C4-2B (cell line): Measurements from ENCODE around the gene JAG2.

ENCODE experiments used
- CTCF ChIP-seq: fragments of 450-650 bp; conservative IDR thresholded peaks from 2 replicates; pipeline ENCODE4 v1.5.1; 2017; ENCODE audit warnings: mild to moderate bottlenecking
- ZFX ChIP-seq: fragments of 450-650 bp; IDR thresholded peaks from 2 replicates; pipeline ENCODE4 v1.6.1; 2017

- TF ChIP-seq CTCF (no peak), ZFX (no peak)
Observed at GRCh38 chr14:105181549-105182295, 13.1 kb upstream of the JAG2 start.
